Activated T-cell treated with anti-CD3 and anti-CD28 coated beads for 48 hours (primary cell): Measurements from ENCODE around the gene SET.

Source experiments
- DNase-seq: peaks from one replicate; pipeline ENCODE4 v3.0.0-alpha.2; 2020; ENCODE audit warnings: low read depth

SET gene

DNA sequence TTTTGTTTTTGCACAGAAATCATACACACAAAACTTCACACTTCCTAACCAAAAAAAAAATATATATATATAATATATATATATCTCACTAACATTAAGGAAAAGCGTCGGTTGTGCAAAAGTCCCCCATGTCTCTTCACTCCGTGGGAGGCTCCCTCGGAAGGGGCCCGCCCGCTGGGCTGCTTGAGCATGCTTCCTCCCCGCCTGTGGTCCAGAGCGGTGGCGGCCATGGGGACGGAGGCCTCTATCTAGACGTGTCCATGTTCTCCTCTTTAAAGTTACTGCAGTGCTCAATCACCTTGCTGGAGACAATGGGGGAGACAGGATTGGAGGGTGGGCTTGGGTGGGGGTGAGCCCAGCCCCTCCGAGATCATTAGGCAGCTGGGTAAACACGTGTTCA lies 42.1 kb downstream of the SET start:
- DNase-seq = no peak

DNA sequence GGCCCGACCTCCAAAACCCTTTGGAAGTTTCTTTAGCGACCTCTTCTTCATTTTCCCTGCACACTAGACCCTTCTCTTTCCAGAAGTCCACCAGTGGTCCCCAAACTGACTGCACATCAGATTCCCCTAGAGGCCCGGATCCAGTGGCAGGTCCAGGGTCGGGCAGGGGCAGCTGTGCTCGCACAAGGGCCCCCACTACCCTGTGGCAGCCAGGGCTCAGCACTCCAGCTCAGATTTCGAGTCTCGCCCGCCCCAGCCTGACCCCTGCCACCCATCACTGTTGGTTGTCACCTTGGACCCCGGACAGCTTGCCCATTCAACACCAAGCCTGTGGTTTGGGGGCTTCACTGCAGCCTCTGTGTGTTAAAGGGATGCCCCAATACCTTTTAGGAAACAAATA lies 42.7 kb downstream of the SET start:
- no peak for DNase-seq

DNA sequence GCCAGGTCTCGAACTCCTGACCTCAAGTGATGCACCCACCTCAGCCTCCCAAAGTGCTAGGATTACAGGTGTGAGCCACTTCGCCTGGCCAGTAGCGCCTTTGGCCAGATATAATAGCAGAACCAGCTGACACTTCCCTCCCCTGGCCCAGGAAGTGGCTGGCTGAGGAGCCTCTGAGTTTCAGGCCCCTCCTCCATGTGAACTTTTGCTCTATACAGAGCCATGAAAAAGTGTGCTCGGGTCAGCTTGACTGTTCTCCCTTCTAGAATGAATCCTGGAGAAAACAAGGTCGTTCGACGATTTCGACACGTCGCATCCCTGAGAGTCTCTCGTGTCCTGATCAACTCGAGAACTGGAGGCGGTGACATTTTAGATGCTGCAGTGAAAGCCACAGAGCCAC lies 43.6 kb downstream of the SET start:
- DNase-seq = no peak

- DNase-seq = no peak
Measured at GRCh38 chr9:128733256-128733655, 44.2 kb downstream of the SET start.

DNA sequence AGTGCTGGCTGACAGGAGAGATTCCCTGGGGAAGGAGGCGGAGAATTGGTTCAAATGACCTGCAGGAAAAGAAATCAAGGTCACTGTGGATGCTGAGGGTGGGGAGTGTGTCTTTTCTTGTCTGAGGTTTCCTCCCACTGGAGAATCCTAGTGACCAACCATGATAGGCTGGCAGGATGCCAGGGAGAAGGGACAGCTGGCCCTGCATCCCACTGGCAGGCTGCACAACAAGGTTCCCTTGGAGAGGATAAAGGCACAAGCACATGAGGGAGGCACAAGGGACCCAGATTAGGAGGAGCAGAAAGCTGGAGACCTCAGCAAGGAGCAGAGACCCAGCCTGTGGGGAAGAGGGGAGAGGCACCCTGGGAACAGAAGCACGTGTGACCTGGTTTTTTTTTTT lies 46.4 kb downstream of the SET start:
- DNase-seq = no peak

DNA sequence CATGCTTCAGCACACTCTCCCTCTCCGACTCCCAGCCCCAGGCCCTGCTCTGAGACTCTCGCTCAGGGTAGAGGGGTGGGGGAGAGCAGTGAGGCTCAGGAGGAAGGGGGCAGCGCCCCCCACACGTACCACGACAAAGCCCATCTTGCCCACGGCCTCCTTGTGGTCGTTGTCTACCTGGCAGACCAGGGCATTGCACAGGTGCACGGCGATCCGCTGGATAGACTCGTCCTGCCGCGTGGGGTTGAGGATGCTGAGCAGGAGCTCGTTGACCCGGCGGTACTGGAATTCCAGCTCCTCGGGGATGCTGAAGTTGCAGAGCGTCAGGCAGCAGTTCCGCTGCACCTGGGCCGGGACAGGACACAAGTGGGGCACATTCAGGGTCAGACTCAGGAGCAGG lies 53.4 kb downstream of the SET start:
- no peak for DNase-seq

GRCh38 chr9:128743421-128743820 lies 54.4 kb downstream of the SET start:
- no peak for DNase-seq
